Endothelial cell of umbilical vein (primary cell): ENCODE measurements around the gene EML3. TPM values are rescaled to one million over a fixed set of nuclear protein-coding genes. Genes with fewer than 3 reads are reported as not detected.

Experiments used
- BruUV-seq: library from RNA; stranded (reverse); fragments of 400-500 nt; replicated peaks from 2 replicates; lab custom pipeline; 2021; lab: Mats Ljungman, UMichigan
- CTCF ChIA-PET: fragments of 300-600, 350-600 bp; sonication (Branson Sonifier 250); formaldehyde crosslinking; loops from one replicate; lab custom pipeline; 2021; ENCODE audit warnings: antibody characterized with exemption, inconsistent platforms; lab: Charles Lee
- POLR2A ChIA-PET: fragments of 300-600, 350-600 bp; sonication (Branson Sonifier 250); formaldehyde crosslinking; loops from one replicate; lab custom pipeline; 2021; ENCODE audit warnings: antibody characterized with exemption, inconsistent platforms; lab: Charles Lee
- DNase-seq: peaks from one replicate; pipeline ENCODE4 v3.0.0-alpha.2; 2011; ENCODE audit warnings: low read depth, low spot score
- FAIRE-seq: peaks from 2 replicates; lab custom pipeline; 2011; peaks lifted over from hg19 to GRCh38; lab: Jason Lieb, UNC
- H2AFZ ChIP-seq: 2 replicates; pipeline ENCODE4 v1.6.0; 2012; ENCODE audit warnings: low read depth, low read length, control low read depth, inconsistent platforms
- H3K27ac ChIP-seq: 2 replicates; pipeline ENCODE4 v1.5.1; 2011; ENCODE audit warnings: low read depth, mild to moderate bottlenecking, control low read depth, low read length, moderate library complexity; ENCODE audit not compliant: insufficient read depth
- H3K27me3 ChIP-seq, 2 experiments: 2 replicates each; pipeline versions ENCODE4 v1.6.0 to v1.6.1; 2011; ENCODE audit warnings: low read length in 2 of 2, mixed read lengths in 1 of 2; ENCODE audit not compliant: control insufficient read depth in 2 of 2, insufficient read depth in 2 of 2
- H3K36me3 ChIP-seq, 2 experiments: 2 replicates in 1 of 2; 3 replicates in 1 of 2; pipeline ENCODE4 v1.5.1; 2011; ENCODE audit warnings: low read length in 2 of 2, mild to moderate bottlenecking in 1 of 2, moderate library complexity in 1 of 2; ENCODE audit not compliant: control insufficient read depth in 2 of 2, insufficient read depth in 2 of 2; ENCODE audit errors: extremely low read depth in 1 of 2
- H3K4me1 ChIP-seq: 3 replicates; pipeline ENCODE4 v1.5.1; 2011; ENCODE audit warnings: mild to moderate bottlenecking, low read length; ENCODE audit not compliant: control insufficient read depth, insufficient read depth; ENCODE audit errors: extremely low read depth
- H3K4me2 ChIP-seq: 2 replicates; pipeline ENCODE4 v1.6.1; 2011; ENCODE audit warnings: low read length, control low read depth, mixed read lengths; ENCODE audit not compliant: insufficient read depth
- H3K4me3 ChIP-seq, 3 experiments: fragments of 200-600 bp in 1 of 3; sonication (generic), shearing (Covaris generic) in 1 of 3; replicated peaks in 1 of 3; 2 replicates each; pipeline ENCODE4 v1.5.1; 2011 to 2016; ENCODE audit warnings: control low read depth in 3 of 3, low read length in 3 of 3, mild to moderate bottlenecking in 2 of 3, inconsistent platforms in 1 of 3, low read depth in 1 of 3, moderate library complexity in 1 of 3; ENCODE audit not compliant: insufficient read depth in 1 of 3
- H3K79me2 ChIP-seq: 2 replicates; pipeline ENCODE4 v1.6.0; 2012; ENCODE audit warnings: low read length, inconsistent platforms; ENCODE audit not compliant: control insufficient read depth, insufficient read depth
- H3K9ac ChIP-seq: replicated peaks from 2 replicates; pipeline ENCODE3; 2011; ENCODE audit warnings: low read length, control low read depth; ENCODE audit not compliant: insufficient read depth; ENCODE audit errors: extremely low read depth
- H3K9me1 ChIP-seq: replicated peaks from 3 replicates; pipeline ENCODE4 v1.6.0; 2011; ENCODE audit warnings: mild to moderate bottlenecking, low read length; ENCODE audit not compliant: control insufficient read depth, insufficient read depth; ENCODE audit errors: extremely low read depth
- H3K9me3 ChIP-seq: replicated peaks from 2 replicates; pipeline ENCODE4 v1.5.1; 2012; ENCODE audit warnings: low read length, inconsistent platforms; ENCODE audit not compliant: control insufficient read depth, insufficient read depth
- H4K20me1 ChIP-seq: replicated peaks from 2 replicates; pipeline ENCODE3; 2011; ENCODE audit warnings: mild to moderate bottlenecking, low read length; ENCODE audit not compliant: control insufficient read depth, insufficient read depth; ENCODE audit errors: extremely low read depth
- CTCF ChIP-seq, 2 donors: IDR thresholded peaks; 1 replicate in 1 of 2; 2 replicates in 1 of 2; pipeline ENCODE4 v1.5.1; 2011; ENCODE audit warnings: low read length in 2 of 2, mild to moderate bottlenecking in 2 of 2, moderate library complexity in 2 of 2, control low read depth in 1 of 2, inconsistent platforms in 1 of 2, low read depth in 1 of 2; ENCODE audit not compliant: insufficient read depth in 1 of 2; ENCODE audit errors: extremely low read depth in 1 of 2
- EZH2 ChIP-seq: IDR thresholded peaks from 2 replicates; pipeline ENCODE4 v1.6.1; 2012; ENCODE audit warnings: borderline replicate concordance, low read depth, mild to moderate bottlenecking, moderate library complexity, low read length, inconsistent platforms; ENCODE audit not compliant: severe bottlenecking
- FOS ChIP-seq: IDR thresholded peaks from 2 replicates; pipeline ENCODE4 v1.6.1; 2011; ENCODE audit warnings: mild to moderate bottlenecking, low read length, moderate library complexity, borderline replicate concordance; ENCODE audit not compliant: insufficient read depth
- GATA2 ChIP-seq: IDR thresholded peaks from 2 replicates; pipeline ENCODE4 v1.7.0; 2011; ENCODE audit warnings: low read depth, mild to moderate bottlenecking, moderate library complexity, mixed read lengths, low read length; ENCODE audit not compliant: insufficient read length, insufficient read depth
- JUN ChIP-seq: IDR thresholded peaks from 2 replicates; pipeline ENCODE4 v1.6.1; 2011; ENCODE audit warnings: borderline replicate concordance, low read depth; ENCODE audit not compliant: insufficient read length, insufficient read depth
- MAX ChIP-seq: IDR thresholded peaks from 2 replicates; pipeline ENCODE4 v1.6.1; 2011; ENCODE audit not compliant: insufficient read depth, insufficient read length
- MYC ChIP-seq: IDR thresholded peaks from one replicate; pipeline ENCODE4 v1.6.1; 2011; ENCODE audit warnings: mild to moderate bottlenecking, low read depth, low read length
- POLR2A ChIP-seq: IDR thresholded peaks from 2 replicates; pipeline ENCODE4 v1.6.1; 2012; ENCODE audit warnings: low read depth, mild to moderate bottlenecking, control low read depth, low read length
- POLR2AphosphoS5 ChIP-seq: IDR thresholded peaks from 2 replicates; pipeline ENCODE4 v1.6.1; 2012; ENCODE audit warnings: low read depth, mild to moderate bottlenecking, control low read depth, low read length, moderate library complexity; ENCODE audit not compliant: insufficient read depth
- dilution Hi-C: fragments of 300-500 bp; cut with MboI; formaldehyde crosslinking; loops from one replicate; pipeline ENCODE4 v1.15.0; 2019; ENCODE audit warnings: low sequenced_read_pairs; ENCODE audit not compliant: extremely low pct_ligation_motif_present
- intact Hi-C: fragments of 100-400 bp; cut with micrococcal nuclease; formaldehyde crosslinking; loops from one replicate; pipeline ENCODE4 v1.10.0; 2022
- polyA plus RNA-seq, 4 experiments: library from polyadenylated mRNA; depleted of rRNA in 3 of 4; stranded (reverse) in 3 of 4; unstranded in 1 of 4; fragments of >200 nt; gene quantifications; 2 replicates each; pipeline versions ENCODE4 v1.2.1 to v1.2.3, GENCODE V29; 2011 to 2012; ENCODE audit warnings: missing spikeins in 1 of 4
- total RNA-seq: library from RNA; stranded (reverse); gene quantifications from 2 replicates; pipeline ENCODE4 v1.2.3, GENCODE V29; 2021

Gene EML3
- total and polyA plus RNA-seq, 2 donors (not counting 3 experiments of a cell fraction or from before 2014, with no cell fraction given) = 75.7 to 101 TPM

- ChIA-PET CTCF (interaction anchor here (0.8 kb wide), 1 partner anchor 223 kb away, joined by 3 read pairs; no protein-coding TSS in a partner anchor), POLR2A (interaction anchor here (2.5 kb wide), 1 partner anchor 18 kb away, joined by 13 read pairs; the partner anchor contains the start of genes C11orf98 and CSKMT)
- Histone ChIP-seq H4K20me1 (no peaks in the 10 kb centered on the region), H2AFZ (no peak overlapping the region), H3K9me1 (no peaks in the 10 kb centered on the region), H3K36me3 (peaks cover 15 to 25% of the 10 kb centered on the region in 2 experiments), H3K4me2 (no peak overlapping the region), H3K79me2 (peaks cover 49% of the 10 kb centered on the region), H3K27ac (no peak overlapping the region), H3K27me3 (no peaks in the 10 kb centered on the region), H3K4me3 (no peak overlapping the region), H3K9ac (no peak overlapping the region), H3K9me3 (no peaks in the 10 kb centered on the region), H3K4me1 (peaks cover 13% of the 10 kb centered on the region)
- BruUV-seq = no TSS peak
- TF ChIP-seq CTCF (IDR thresholded peaks at IDR 0.05; ENCODE audit: extremely low read depth in 1 of 2, insufficient read depth in 1 of 2, low read depth in 1 of 2, low read length in 2 of 2) (no peak), FOS (no peak), POLR2A (no peak), JUN (no peak), GATA2 (no peak), MYC (no peak), MAX (no peak), EZH2 (no peak), POLR2AphosphoS5 (no peak)
- no peak for FAIRE-seq
- no peak for DNase-seq
- dilution Hi-C loops (no loop called here), intact Hi-C loops (no loop called here)
These were observed 35.0 kb upstream of the EML3 start for GRCh38 chr11:62647609-62648005.
